CD14-positive monocyte (primary cell): Measurements from ENCODE around the gene LBX1. TPM values are rescaled to one million over a fixed set of nuclear protein-coding genes. Genes with fewer than 3 reads are reported as not detected.

Experiments used
- DNase-seq, 3 donors: peaks; one replicate each; pipeline ENCODE4 v3.0.0-alpha.2; 2011 to 2022
- H2AFZ ChIP-seq: 2 replicates; pipeline ENCODE4 v1.6.0; 2012; ENCODE audit warnings: mild to moderate bottlenecking, low read depth, low read length, inconsistent platforms; ENCODE audit not compliant: insufficient read depth, poor library complexity, severe bottlenecking
- H3K27ac ChIP-seq, 2 donors: 1 replicate in 1 of 2; 2 replicates in 1 of 2; pipeline ENCODE4 v1.5.1; 2012 to 2013; ENCODE audit warnings: low read length in 2 of 2, control low read depth in 1 of 2, inconsistent platforms in 1 of 2, low read depth in 1 of 2, mild to moderate bottlenecking in 1 of 2
- H3K27me3 ChIP-seq, 2 donors: one replicate each; pipeline versions ENCODE4 v1.6.0 to v1.6.1; 2011 to 2013; ENCODE audit warnings: low read length in 2 of 2; ENCODE audit not compliant: control insufficient read depth in 2 of 2, insufficient read depth in 2 of 2
- H3K36me3 ChIP-seq, 2 donors: replicated peaks in 1 of 2; 1 replicate in 1 of 2; 2 replicates in 1 of 2; pipeline versions ENCODE4 v1.5.1 to v1.6.1; 2012 to 2013; ENCODE audit warnings: low read length in 2 of 2, control low read depth in 1 of 2, inconsistent platforms in 1 of 2, mild to moderate bottlenecking in 1 of 2; ENCODE audit not compliant: insufficient read depth in 2 of 2, control insufficient read depth in 1 of 2
- H3K4me1 ChIP-seq, 2 donors: 1 replicate in 1 of 2; 2 replicates in 1 of 2; pipeline versions ENCODE4 v1.5.1 to v1.6.1; 2012 to 2013; ENCODE audit warnings: low read length in 2 of 2, control low read depth in 1 of 2, inconsistent platforms in 1 of 2, mild to moderate bottlenecking in 1 of 2, moderate library complexity in 1 of 2; ENCODE audit not compliant: insufficient read depth in 2 of 2, control insufficient read depth in 1 of 2
- H3K4me2 ChIP-seq: replicated peaks from 2 replicates; pipeline ENCODE3; 2012; ENCODE audit warnings: low read length, moderate library complexity, mild to moderate bottlenecking; ENCODE audit not compliant: poor library complexity, severe bottlenecking; ENCODE audit errors: extremely low read depth
- H3K4me3 ChIP-seq, 3 experiments: fragments of 200-600 bp in 1 of 3; sonication (generic) in 1 of 3; replicated peaks in 1 of 3; 1 replicate in 2 of 3; 2 replicates in 1 of 3; pipeline ENCODE4 v1.5.1; 2011 to 2013; ENCODE audit warnings: low read length in 3 of 3, mild to moderate bottlenecking in 3 of 3, control low read depth in 2 of 3, low read depth in 2 of 3, inconsistent platforms in 1 of 3, moderate library complexity in 1 of 3
- H3K79me2 ChIP-seq: 2 replicates; pipeline ENCODE4 v1.6.0; 2012; ENCODE audit warnings: mild to moderate bottlenecking, control low read depth, inconsistent platforms, low read length, moderate library complexity; ENCODE audit not compliant: insufficient read depth
- H3K9ac ChIP-seq: 2 replicates; pipeline ENCODE4 v1.6.0; 2017; ENCODE audit warnings: low read length, mild to moderate bottlenecking; ENCODE audit not compliant: insufficient read depth, poor library complexity, severe bottlenecking
- H3K9me3 ChIP-seq, 2 donors: replicated peaks in 1 of 2; 1 replicate in 1 of 2; 2 replicates in 1 of 2; pipeline versions ENCODE4 v1.5.1 to v1.6.1; 2012 to 2013; ENCODE audit warnings: low read length in 2 of 2, control low read depth in 1 of 2; ENCODE audit not compliant: control insufficient read depth in 1 of 2, insufficient read depth in 1 of 2
- H4K20me1 ChIP-seq: 2 replicates; pipeline ENCODE4 v1.6.0; 2012; ENCODE audit warnings: mild to moderate bottlenecking, low read length, control low read depth, moderate library complexity; ENCODE audit not compliant: insufficient read depth
- H3K27ac Mint-ChIP-seq, 7 donors: one replicate each; pipeline ENCODE4 v1.8.0; 2020; ENCODE audit warnings: mild to moderate bottlenecking in 7 of 7, mixed read lengths in 7 of 7, moderate library complexity in 6 of 7, inconsistent platforms in 2 of 7
- H3K27me3 Mint-ChIP-seq, 3 donors: one replicate each; pipeline ENCODE4 v1.8.0; 2021 to 2022; ENCODE audit warnings: low read depth in 3 of 3, mild to moderate bottlenecking in 3 of 3, mixed read lengths in 3 of 3, moderate library complexity in 3 of 3, inconsistent platforms in 1 of 3
- H3K36me3 Mint-ChIP-seq, 2 donors: one replicate each; pipeline ENCODE4 v1.8.0; 2020; ENCODE audit warnings: mixed read lengths in 2 of 2, inconsistent platforms in 1 of 2, mild to moderate bottlenecking in 1 of 2
- H3K4me1 Mint-ChIP-seq: one replicate; pipeline ENCODE4 v1.8.0; 2020; ENCODE audit warnings: mild to moderate bottlenecking, mixed read lengths
- H3K4me3 Mint-ChIP-seq, 2 donors: one replicate each; pipeline ENCODE4 v1.8.0; 2020; ENCODE audit warnings: mild to moderate bottlenecking in 2 of 2, mixed read lengths in 2 of 2, moderate library complexity in 1 of 2
- H3K9me3 Mint-ChIP-seq, 7 donors: one replicate each; pipeline ENCODE4 v1.8.0; 2020 to 2022; ENCODE audit warnings: mixed read lengths in 7 of 7, mild to moderate bottlenecking in 6 of 7, moderate library complexity in 6 of 7, inconsistent platforms in 2 of 7
- CTCF ChIP-seq: fragments of 200-600 bp; IDR thresholded peaks from one replicate; pipeline ENCODE4 v1.8.0; 2022; ENCODE audit warnings: antibody characterized with exemption, mild to moderate bottlenecking
- WGBS: methylation state at CpG from one replicate; pipeline ENCODE4 v1.1.5; 2013; ENCODE audit warnings: missing lambda C conversion rate; ENCODE audit not compliant: insufficient coverage; 5-methylcytosine and 5-hydroxymethylcytosine counted together
- intact Hi-C, 2 donors: fragments of 100-400 bp; cut with micrococcal nuclease; formaldehyde crosslinking; loops; one replicate each; pipeline versions ENCODE4 v1.15.0 to v1.15.1; 2023
- polyA plus RNA-seq, 3 donors: library from polyadenylated mRNA; depleted of rRNA in 1 of 3; unstranded in 2 of 3; stranded (reverse) in 1 of 3; fragments of 300-500 nt in 2 of 3; fragments of >200 nt in 1 of 3; fragmentation: Illumina TruSeq in 2 of 3; gene quantifications; 1 replicate in 2 of 3; 2 replicates in 1 of 3; pipeline ENCODE4 v1.2.3, GENCODE V29; 2012 to 2021

Gene LBX1
- polyA plus RNA-seq, 3 donors: not detected

- no peak overlapping the region for H3K4me3 ChIP-seq
- Mint-ChIP-seq H3K4me3 (peak overlapping the region in 1 of 2 donors; percentile 6), H3K27me3 (peaks cover 34 to 67% (median 59%) of the 10 kb centered on the region in 3 donors), H3K36me3 (no peaks in the 10 kb centered on the region), H3K27ac (no peak overlapping the region), H3K9me3 (peaks cover 0 to 2% (median 0%) of the 10 kb centered on the region in 7 donors), H3K4me1 (peaks cover 5% of the 10 kb centered on the region)
- no peak overlapping the region for H3K27ac ChIP-seq
- H3K4me2 ChIP-seq: no peak overlapping the region
- no peak for TF ChIP-seq CTCF
- no peaks in the 10 kb centered on the region for H3K9me3 ChIP-seq
- H3K36me3 ChIP-seq: no peaks in the 10 kb centered on the region
- no peak for DNase-seq
- WGBS: 80% methylated on average over 1 of the region's 2 CpGs
- H4K20me1 ChIP-seq: no peaks in the 10 kb centered on the region
- H2AFZ ChIP-seq: no peak overlapping the region
- H3K27me3 ChIP-seq: peaks cover 10 to 44% of the 10 kb centered on the region in 2 donors
- intact Hi-C loops: no loop called here
- no peak overlapping the region for H3K9ac ChIP-seq
- no peaks in the 10 kb centered on the region for H3K79me2 ChIP-seq
- H3K4me1 ChIP-seq: no peaks in the 10 kb centered on the region
Measured at GRCh38 chr10:101246639-101247038, 17.4 kb upstream of the LBX1 start.

GRCh38 chr10:101244321-101245050, 15.2 kb upstream of the LBX1 start:
- no peaks in the 10 kb centered on the region for H3K36me3 Mint-ChIP-seq
- Histone ChIP-seq H3K9ac (no peak overlapping the region), H4K20me1 (no peaks in the 10 kb centered on the region), H3K4me3 (no peak overlapping the region), H3K79me2 (no peaks in the 10 kb centered on the region), H2AFZ (no peak overlapping the region), H3K4me2 (no peak overlapping the region), H3K9me3 (peaks cover 0 to 8% of the 10 kb centered on the region in 2 donors), H3K27me3 (peaks cover 21 to 54% of the 10 kb centered on the region in 2 donors), H3K27ac (no peak overlapping the region), H3K4me1 (no peaks in the 10 kb centered on the region), H3K36me3 (no peaks in the 10 kb centered on the region)
- H3K27me3 Mint-ChIP-seq: peaks cover 47 to 67% (median 62%) of the 10 kb centered on the region in 3 donors
- peaks cover 0 to 6% (median 0%) of the 10 kb centered on the region in 7 donors for H3K9me3 Mint-ChIP-seq
- H3K27ac Mint-ChIP-seq: no peak overlapping the region
- DNase-seq: no peak
- H3K4me1 Mint-ChIP-seq: peaks cover 5% of the 10 kb centered on the region
- TF ChIP-seq CTCF: no peak
- 40% methylated on average over 7 of the region's 9 CpGs for WGBS
- intact Hi-C loops: no loop called here
- peak overlapping the region in 1 of 2 donors; percentile 0 for H3K4me3 Mint-ChIP-seq
